Choroid plexus epithelial cell (primary cell): ENCODE results near the gene TGFBRAP1.
A peak's percentile ranks its signal among the peaks of the same experiment; 100 is the strongest.
"Not testable (repeated sequence)": the region's sequence is repeated elsewhere in the genome, so short reads cannot be mapped to it uniquely, and the experiment has no call there.

Experiments
- DNase-seq: peaks from one replicate; pipeline ENCODE4 v3.0.0-alpha.2; 2010; ENCODE audit warnings: low read depth
- H3K4me3 ChIP-seq: 2 replicates; pipeline ENCODE4 v1.5.1; 2011; ENCODE audit warnings: low read depth, mild to moderate bottlenecking, control low read depth, low read length, moderate library complexity
- CTCF ChIP-seq: conservative IDR thresholded peaks from 2 replicates; pipeline ENCODE4 v1.5.1; 2011; ENCODE audit warnings: low read depth, mild to moderate bottlenecking, control low read depth, inconsistent platforms, low read length, moderate library complexity

TGFBRAP1 gene

GRCh38 chr2:105335469-105335868 lies 5.9 kb upstream of the TGFBRAP1 start:
- H3K4me3 ChIP-seq, result no peak overlapping the region
- DNase-seq, result no peak
- TF ChIP-seq CTCF, result no peak

GRCh38 chr2:105334211-105334610 lies 4.7 kb upstream of the TGFBRAP1 start:
- no peak for TF ChIP-seq CTCF
- no peak for DNase-seq
- H3K4me3 ChIP-seq, result no peak overlapping the region

GRCh38 chr2:105330681-105331375 lies 1.3 kb upstream of the TGFBRAP1 start:
- no peak for TF ChIP-seq CTCF
- DNase-seq, result no peak
- H3K4me3 ChIP-seq, result no peak overlapping the region

GRCh38 chr2:105329197-105329554 lies 359 bp downstream of the TGFBRAP1 start:
- no peak for TF ChIP-seq CTCF
- DNase-seq, result no peak
- H3K4me3 ChIP-seq, result peak overlapping the region; percentile 60

- TF ChIP-seq CTCF, result no peak
- DNase-seq, result peak; percentile 66
Observed at GRCh38 chr2:105328281-105329196, 996 bp downstream of the TGFBRAP1 start.

GRCh38 chr2:105327690-105328089 lies 1.8 kb downstream of the TGFBRAP1 start:
- no peak overlapping the region for H3K4me3 ChIP-seq
- no peak for TF ChIP-seq CTCF
- no peak for DNase-seq

More at GRCh38 chr2:105328281-105329196, 996 bp downstream of the TGFBRAP1 start:
- peak overlapping the region; percentile 60 for H3K4me3 ChIP-seq

GRCh38 chr2:105327271-105327670 lies 2.3 kb downstream of the TGFBRAP1 start:
- H3K4me3 ChIP-seq, result not testable (repeated sequence)

More at GRCh38 chr2:105327271-105327670, 2.3 kb downstream of the TGFBRAP1 start:
- DNase-seq, result not testable (repeated sequence)
